ENCODE data around the gene HYPK. TPM values are rescaled to one million over a fixed set of nuclear protein-coding genes. Genes with fewer than 3 reads are reported as not detected.

The HYPK gene
- total and polyA plus RNA-seq, 5 donors: 9.6 to 37.9 (median 14.6) TPM

Small RNAs within 50 kb of the gene (microRNA-seq; reads per million reads assigned to microRNA genes)
- 0 reads per million in 2 donors for gene MIR1282

Other genes with a start within 250 kb of the HYPK start
- 10 to 100 TPM; 17.6 to 26.7 (median 22.3) TPM for gene PPIP5K1, start 210.4 kb upstream of the HYPK start, total RNA-seq
- 6.8 TPM for gene PPIP5K1, start 210.4 kb upstream of the HYPK start, polyA plus RNA-seq
- 1 to 10 TPM in 1 of 4 donors, under 1 TPM in 3; 0.40 to 1.2 (median 0.57) TPM for gene CKMT1B, start 206.6 kb upstream of the HYPK start, total RNA-seq
- gene CKMT1B, start 206.6 kb upstream of the HYPK start, polyA plus RNA-seq: 2.7 TPM
- gene STRC, start 181.8 kb upstream of the HYPK start, total RNA-seq: under 1 TPM in 2 of 4 donors, not detected in 2; 0.11 to 0.34 TPM
- gene STRC, start 181.8 kb upstream of the HYPK start, polyA plus RNA-seq: 0.09 TPM
- gene CATSPER2, start 151.8 kb upstream of the HYPK start, total RNA-seq: 1 to 10 TPM; 1.2 to 2.0 (median 1.6) TPM
- gene CATSPER2, start 151.8 kb upstream of the HYPK start, polyA plus RNA-seq: 2.5 TPM
- under 1 TPM in 3 of 4 donors, not detected in 1; 0.40 to 0.50 (median 0.43) TPM for gene CKMT1A, start 106.7 kb upstream of the HYPK start, total RNA-seq
- gene CKMT1A, start 106.7 kb upstream of the HYPK start, polyA plus RNA-seq: 1.8 TPM
- 100 to 1,000 TPM; 151 to 251 (median 216) TPM for gene PDIA3, start 54.2 kb upstream of the HYPK start, total RNA-seq
- 156 TPM for gene PDIA3, start 54.2 kb upstream of the HYPK start, polyA plus RNA-seq
- gene ELL3, start 23.6 kb upstream of the HYPK start, total RNA-seq: 1 to 10 TPM; 1.6 to 2.8 (median 1.9) TPM
- gene ELL3, start 23.6 kb upstream of the HYPK start, polyA plus RNA-seq: 1.1 TPM
- gene SERF2, start 8.3 kb upstream of the HYPK start, total RNA-seq: 1,000 to 10,000 TPM in 1 of 4 donors, 100 to 1,000 TPM in 3; 889 to 1,080 (median 940) TPM
- 2,656 TPM for gene SERF2, start 8.3 kb upstream of the HYPK start, polyA plus RNA-seq
- gene SERINC4, start 379 bp upstream of the HYPK start, total RNA-seq: under 1 TPM in 3 of 4 donors, not detected in 1; 0.12 to 0.29 (median 0.25) TPM
- gene SERINC4, start 379 bp upstream of the HYPK start, polyA plus RNA-seq: 0.41 TPM
- 10 to 100 TPM; 17.4 to 21.2 (median 19.3) TPM for gene MFAP1, start 24.1 kb downstream of the HYPK start, total RNA-seq
- gene MFAP1, start 24.1 kb downstream of the HYPK start, polyA plus RNA-seq: 19.7 TPM
- gene WDR76, start 26.4 kb downstream of the HYPK start, total RNA-seq: 1 to 10 TPM; 2.9 to 3.4 (median 3.0) TPM
- 0.97 TPM for gene WDR76, start 26.4 kb downstream of the HYPK start, polyA plus RNA-seq